HepG2 (cell line): ENCODE measurements around the gene CHRNB1. TPM values are rescaled to one million over a fixed set of nuclear protein-coding genes. Genes with fewer than 3 reads are reported as not detected.
A peak's percentile ranks its signal among the peaks of the same experiment; 100 is the strongest.

Experiments used
- EEA1 ChIP-seq: sonication (generic); formaldehyde crosslinking; IDR thresholded peaks from 2 replicates; pipeline ENCODE4 v1.5.1; 2020; ENCODE audit warnings: mild to moderate bottlenecking, missing genetic modification reagents, borderline replicate concordance
- MEIS1 ChIP-seq: sonication (generic); formaldehyde crosslinking; IDR thresholded peaks from 2 replicates; pipeline ENCODE4 v1.9.0; 2021; ENCODE audit warnings: mild to moderate bottlenecking, missing genetic modification reagents, moderate library complexity, borderline replicate concordance
- MTF1 ChIP-seq: sonication (generic); formaldehyde crosslinking; IDR thresholded peaks from 2 replicates; pipeline ENCODE4 v1.5.0; 2020; ENCODE audit warnings: missing genetic modification reagents
- NR2F6 ChIP-seq, 2 experiments: IDR thresholded peaks; 2 replicates each; pipeline ENCODE4 v1.6.1; 2016; ENCODE audit warnings: antibody characterized with exemption in 1 of 2, mild to moderate bottlenecking in 1 of 2
- SNAPC2 ChIP-seq: sonication (generic); formaldehyde crosslinking; IDR thresholded peaks from 2 replicates; pipeline ENCODE4 v1.8.1; 2022; ENCODE audit warnings: mild to moderate bottlenecking, missing genetic modification reagents
- TBX3 ChIP-seq: fragments of 450-650 bp; IDR thresholded peaks from 2 replicates; pipeline ENCODE4 v1.6.1; 2017; ENCODE audit warnings: antibody characterized with exemption, mild to moderate bottlenecking, inconsistent platforms, borderline replicate concordance
- ZNF225 ChIP-seq: sonication (generic); formaldehyde crosslinking; IDR thresholded peaks from 2 replicates; pipeline ENCODE4 v1.4.0; 2020; ENCODE audit warnings: mild to moderate bottlenecking, missing genetic modification reagents
- ZNF296 ChIP-seq: sonication (generic); formaldehyde crosslinking; conservative IDR thresholded peaks from 2 replicates; pipeline ENCODE4 v1.5.0; 2020; ENCODE audit warnings: mild to moderate bottlenecking, missing genetic modification reagents
- ZNF616 ChIP-seq: sonication (generic); formaldehyde crosslinking; IDR thresholded peaks from 2 replicates; pipeline ENCODE4 v1.5.0; 2020; ENCODE audit warnings: low read depth, mild to moderate bottlenecking, missing genetic modification reagents
- polyA plus RNA-seq, 8 experiments: library from polyadenylated mRNA; depleted of rRNA in 3 of 8; stranded (reverse) in 7 of 8; unstranded in 1 of 8; fragments of >200 nt; fragmentation: Illumina TruSeq in 4 of 8; extraction: Trizol in 4 of 8; gene quantifications; 2 replicates each; pipeline versions ENCODE4 v1.2.1 to v1.2.3, GENCODE V29; 2011 to 2016; ENCODE audit warnings: low read depth in 4 of 8, missing spikeins in 1 of 8, mixed read lengths in 1 of 8; ENCODE audit not compliant: insufficient read depth in 1 of 8
- total RNA-seq, 5 experiments: library from RNA; depleted of rRNA; stranded (reverse); fragments of >200 nt; fragmentation: Illumina TruSeq; extraction: Trizol; gene quantifications; 2 replicates each; pipeline ENCODE4 v1.2.3, GENCODE V29; 2016; ENCODE audit warnings: low read depth in 1 of 5
- TF ChIP-seq, protein P1 (sequence below): sonication (generic); formaldehyde crosslinking; IDR thresholded peaks from 2 replicates; pipeline ENCODE4 v1.9.0; 2021; ENCODE audit warnings: mild to moderate bottlenecking, missing genetic modification reagents
- TF ChIP-seq, protein P2 (sequence below): sonication (generic); formaldehyde crosslinking; IDR thresholded peaks from 2 replicates; pipeline ENCODE4 v1.5.1; 2020; ENCODE audit warnings: mild to moderate bottlenecking, missing genetic modification reagents, borderline replicate concordance
- TF ChIP-seq, protein P3 (sequence below): sonication (generic); formaldehyde crosslinking; IDR thresholded peaks from 2 replicates; pipeline ENCODE4 v1.5.0; 2020; ENCODE audit warnings: missing genetic modification reagents, mild to moderate bottlenecking, borderline replicate concordance
- TF ChIP-seq, protein P4 (sequence below), 2 experiments: fragments of 450-650 bp in 1 of 2; sonication (generic) in 1 of 2; formaldehyde crosslinking; IDR thresholded peaks; 2 replicates each; pipeline versions ENCODE4 v1.5.0 to v1.8.0; 2020 to 2022; ENCODE audit warnings: mild to moderate bottlenecking in 1 of 2, missing genetic modification reagents in 1 of 2
- TF ChIP-seq, protein P5 (sequence below): sonication (generic); formaldehyde crosslinking; IDR thresholded peaks from 2 replicates; pipeline ENCODE4 v1.8.0; 2022; ENCODE audit warnings: missing genetic modification reagents, low read depth, mild to moderate bottlenecking, borderline replicate concordance
- TF ChIP-seq, protein P6 (sequence below): sonication (generic); formaldehyde crosslinking; IDR thresholded peaks from 2 replicates; pipeline ENCODE4 v1.5.1; 2020; ENCODE audit warnings: missing genetic modification reagents, mild to moderate bottlenecking, borderline replicate concordance

The CHRNB1 gene
- total and polyA plus RNA-seq, 2 of the 13 experiments (the other 11 are each of a cell fraction or from before 2014, with no cell fraction given), result 5.4 to 33.7 TPM

DNA sequence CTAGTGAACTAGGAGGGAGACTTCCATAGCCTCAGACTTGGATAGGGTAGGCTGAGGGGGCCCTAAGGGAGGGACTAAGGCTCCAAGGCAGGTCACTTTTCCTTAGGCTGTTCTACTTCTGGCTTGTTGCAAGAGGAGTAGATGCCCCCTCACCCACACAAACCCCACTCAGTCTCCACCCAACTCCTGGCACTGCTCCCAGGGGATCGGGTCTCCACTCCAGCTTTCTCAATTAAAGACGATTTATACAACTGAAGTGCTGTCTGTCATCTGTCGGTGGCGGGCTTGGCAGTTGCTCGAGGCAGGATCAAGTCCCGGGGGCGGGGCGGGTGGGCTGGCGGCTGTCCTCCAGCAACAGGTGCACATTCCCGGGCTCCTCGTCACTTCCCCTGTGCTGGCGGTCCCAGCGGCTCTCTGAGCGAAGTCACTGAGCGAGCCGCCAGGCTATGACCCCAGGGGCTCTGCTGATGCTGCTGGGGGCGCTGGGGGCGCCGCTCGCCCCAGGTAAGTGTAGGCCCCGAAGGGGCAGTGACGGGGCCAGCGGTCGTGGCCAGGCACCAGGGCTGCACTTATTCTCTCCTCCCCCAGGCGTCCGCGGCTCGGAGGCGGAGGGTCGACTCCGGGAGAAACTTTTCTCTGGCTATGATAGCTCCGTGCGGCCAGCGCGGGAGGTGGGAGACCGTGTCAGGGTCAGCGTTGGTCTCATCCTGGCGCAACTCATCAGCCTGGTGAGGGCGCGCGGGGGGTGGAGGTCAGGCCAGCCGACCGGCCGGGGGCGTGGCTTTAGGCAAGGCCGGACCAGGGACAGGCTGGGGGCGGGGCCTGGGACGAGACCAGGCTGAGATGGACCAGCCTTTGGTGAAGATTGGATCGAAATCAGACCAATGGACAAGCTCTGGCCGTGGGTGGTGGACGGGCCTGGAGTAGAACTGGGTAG lies at the start of gene CHRNB1 (continued):
- TF ChIP-seq, protein P1, sequence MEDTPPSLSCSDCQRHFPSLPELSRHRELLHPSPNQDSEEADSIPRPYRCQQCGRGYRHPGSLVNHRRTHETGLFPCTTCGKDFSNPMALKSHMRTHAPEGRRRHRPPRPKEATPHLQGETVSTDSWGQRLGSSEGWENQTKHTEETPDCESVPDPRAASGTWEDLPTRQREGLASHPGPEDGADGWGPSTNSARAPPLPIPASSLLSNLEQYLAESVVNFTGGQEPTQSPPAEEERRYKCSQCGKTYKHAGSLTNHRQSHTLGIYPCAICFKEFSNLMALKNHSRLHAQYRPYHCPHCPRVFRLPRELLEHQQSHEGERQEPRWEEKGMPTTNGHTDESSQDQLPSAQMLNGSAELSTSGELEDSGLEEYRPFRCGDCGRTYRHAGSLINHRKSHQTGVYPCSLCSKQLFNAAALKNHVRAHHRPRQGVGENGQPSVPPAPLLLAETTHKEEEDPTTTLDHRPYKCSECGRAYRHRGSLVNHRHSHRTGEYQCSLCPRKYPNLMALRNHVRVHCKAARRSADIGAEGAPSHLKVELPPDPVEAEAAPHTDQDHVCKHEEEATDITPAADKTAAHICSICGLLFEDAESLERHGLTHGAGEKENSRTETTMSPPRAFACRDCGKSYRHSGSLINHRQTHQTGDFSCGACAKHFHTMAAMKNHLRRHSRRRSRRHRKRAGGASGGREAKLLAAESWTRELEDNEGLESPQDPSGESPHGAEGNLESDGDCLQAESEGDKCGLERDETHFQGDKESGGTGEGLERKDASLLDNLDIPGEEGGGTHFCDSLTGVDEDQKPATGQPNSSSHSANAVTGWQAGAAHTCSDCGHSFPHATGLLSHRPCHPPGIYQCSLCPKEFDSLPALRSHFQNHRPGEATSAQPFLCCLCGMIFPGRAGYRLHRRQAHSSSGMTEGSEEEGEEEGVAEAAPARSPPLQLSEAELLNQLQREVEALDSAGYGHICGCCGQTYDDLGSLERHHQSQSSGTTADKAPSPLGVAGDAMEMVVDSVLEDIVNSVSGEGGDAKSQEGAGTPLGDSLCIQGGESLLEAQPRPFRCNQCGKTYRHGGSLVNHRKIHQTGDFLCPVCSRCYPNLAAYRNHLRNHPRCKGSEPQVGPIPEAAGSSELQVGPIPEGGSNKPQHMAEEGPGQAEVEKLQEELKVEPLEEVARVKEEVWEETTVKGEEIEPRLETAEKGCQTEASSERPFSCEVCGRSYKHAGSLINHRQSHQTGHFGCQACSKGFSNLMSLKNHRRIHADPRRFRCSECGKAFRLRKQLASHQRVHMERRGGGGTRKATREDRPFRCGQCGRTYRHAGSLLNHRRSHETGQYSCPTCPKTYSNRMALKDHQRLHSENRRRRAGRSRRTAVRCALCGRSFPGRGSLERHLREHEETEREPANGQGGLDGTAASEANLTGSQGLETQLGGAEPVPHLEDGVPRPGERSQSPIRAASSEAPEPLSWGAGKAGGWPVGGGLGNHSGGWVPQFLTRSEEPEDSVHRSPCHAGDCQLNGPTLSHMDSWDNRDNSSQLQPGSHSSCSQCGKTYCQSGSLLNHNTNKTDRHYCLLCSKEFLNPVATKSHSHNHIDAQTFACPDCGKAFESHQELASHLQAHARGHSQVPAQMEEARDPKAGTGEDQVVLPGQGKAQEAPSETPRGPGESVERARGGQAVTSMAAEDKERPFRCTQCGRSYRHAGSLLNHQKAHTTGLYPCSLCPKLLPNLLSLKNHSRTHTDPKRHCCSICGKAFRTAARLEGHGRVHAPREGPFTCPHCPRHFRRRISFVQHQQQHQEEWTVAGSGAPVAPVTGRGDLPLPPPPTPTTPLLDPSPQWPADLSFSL (CRISPR knock-in tag), result no peak
- TF ChIP-seq SNAPC2 (CRISPR knock-in tag) (no peak), EEA1 (CRISPR knock-in tag) (no peak), ZNF225 (CRISPR knock-in tag) (no peak), MTF1 (CRISPR knock-in tag) (no peak), MEIS1 (peak; percentile 80; the same call in 1 of the 2 replicates), ZNF616 (CRISPR knock-in tag) (no peak), ZNF296 (no peak), TBX3 (no peak), NR2F6 (IDR thresholded peaks at IDR 0.05) (peak; percentile 57; the same call in 1 of the 2 replicates), NR2F6 (CRISPR knock-in tag; IDR thresholded peaks at IDR 0.05) (peak; percentile 82)
- TF ChIP-seq, protein P2, sequence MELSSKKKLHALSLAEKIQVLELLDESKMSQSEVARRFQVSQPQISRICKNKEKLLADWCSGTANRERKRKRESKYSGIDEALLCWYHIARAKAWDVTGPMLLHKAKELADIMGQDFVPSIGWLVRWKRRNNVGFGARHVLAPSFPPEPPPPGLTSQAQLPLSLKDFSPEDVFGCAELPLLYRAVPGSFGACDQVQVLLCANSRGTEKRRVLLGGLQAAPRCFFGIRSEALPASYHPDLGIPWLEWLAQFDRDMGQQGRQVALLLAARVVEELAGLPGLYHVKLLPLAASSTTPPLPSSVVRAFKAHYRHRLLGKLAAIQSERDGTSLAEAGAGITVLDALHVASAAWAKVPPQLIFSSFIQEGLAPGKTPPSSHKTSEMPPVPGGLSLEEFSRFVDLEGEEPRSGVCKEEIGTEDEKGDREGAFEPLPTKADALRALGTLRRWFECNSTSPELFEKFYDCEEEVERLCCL (CRISPR knock-in tag), result no peak
- TF ChIP-seq, protein P3, sequence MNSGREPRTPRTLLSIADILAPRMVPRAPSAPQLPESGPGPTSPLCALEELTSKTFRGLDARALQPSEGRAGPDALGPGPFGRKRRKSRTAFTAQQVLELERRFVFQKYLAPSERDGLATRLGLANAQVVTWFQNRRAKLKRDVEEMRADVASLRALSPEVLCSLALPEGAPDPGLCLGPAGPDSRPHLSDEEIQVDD (CRISPR knock-in tag), result peak; percentile 67; the same call in 1 of the 2 replicates
- TF ChIP-seq, protein P4, sequence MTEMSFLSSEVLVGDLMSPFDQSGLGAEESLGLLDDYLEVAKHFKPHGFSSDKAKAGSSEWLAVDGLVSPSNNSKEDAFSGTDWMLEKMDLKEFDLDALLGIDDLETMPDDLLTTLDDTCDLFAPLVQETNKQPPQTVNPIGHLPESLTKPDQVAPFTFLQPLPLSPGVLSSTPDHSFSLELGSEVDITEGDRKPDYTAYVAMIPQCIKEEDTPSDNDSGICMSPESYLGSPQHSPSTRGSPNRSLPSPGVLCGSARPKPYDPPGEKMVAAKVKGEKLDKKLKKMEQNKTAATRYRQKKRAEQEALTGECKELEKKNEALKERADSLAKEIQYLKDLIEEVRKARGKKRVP (CRISPR knock-in tag; IDR thresholded peaks at IDR 0.05), result peak in 1 of 2 experiments; percentile 24; a peak in 1 of 4 replicates
- TF ChIP-seq, protein P5, sequence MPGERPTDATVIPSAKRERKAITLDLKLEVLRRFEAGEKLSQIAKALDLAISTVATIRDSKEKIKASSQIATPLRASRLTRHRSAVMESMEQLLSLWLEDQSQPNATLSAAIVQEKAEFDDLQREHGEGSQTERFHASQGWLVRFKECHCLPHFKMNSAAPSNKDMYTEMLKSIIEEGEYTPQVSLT (CRISPR knock-in tag), result peak; percentile 48; the same call in 1 of the 2 replicates
- TF ChIP-seq, protein P6, sequence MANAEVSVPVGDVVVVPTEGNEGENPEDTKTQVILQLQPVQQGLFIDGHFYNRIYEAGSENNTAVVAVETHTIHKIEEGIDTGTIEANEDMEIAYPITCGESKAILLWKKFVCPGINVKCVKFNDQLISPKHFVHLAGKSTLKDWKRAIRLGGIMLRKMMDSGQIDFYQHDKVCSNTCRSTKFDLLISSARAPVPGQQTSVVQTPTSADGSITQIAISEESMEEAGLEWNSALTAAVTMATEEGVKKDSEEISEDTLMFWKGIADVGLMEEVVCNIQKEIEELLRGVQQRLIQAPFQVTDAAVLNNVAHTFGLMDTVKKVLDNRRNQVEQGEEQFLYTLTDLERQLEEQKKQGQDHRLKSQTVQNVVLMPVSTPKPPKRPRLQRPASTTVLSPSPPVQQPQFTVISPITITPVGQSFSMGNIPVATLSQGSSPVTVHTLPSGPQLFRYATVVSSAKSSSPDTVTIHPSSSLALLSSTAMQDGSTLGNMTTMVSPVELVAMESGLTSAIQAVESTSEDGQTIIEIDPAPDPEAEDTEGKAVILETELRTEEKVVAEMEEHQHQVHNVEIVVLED (CRISPR knock-in tag), result peak; percentile 47; the same call in 1 of the 2 replicates
